Measurements from ENCODE around the gene FAM163B. TPM values are rescaled to one million over a fixed set of nuclear protein-coding genes. Genes with fewer than 3 reads are reported as not detected.

Gene FAM163B
- total RNA-seq, 4 donors from 2014 or later, result not detected

DNA sequence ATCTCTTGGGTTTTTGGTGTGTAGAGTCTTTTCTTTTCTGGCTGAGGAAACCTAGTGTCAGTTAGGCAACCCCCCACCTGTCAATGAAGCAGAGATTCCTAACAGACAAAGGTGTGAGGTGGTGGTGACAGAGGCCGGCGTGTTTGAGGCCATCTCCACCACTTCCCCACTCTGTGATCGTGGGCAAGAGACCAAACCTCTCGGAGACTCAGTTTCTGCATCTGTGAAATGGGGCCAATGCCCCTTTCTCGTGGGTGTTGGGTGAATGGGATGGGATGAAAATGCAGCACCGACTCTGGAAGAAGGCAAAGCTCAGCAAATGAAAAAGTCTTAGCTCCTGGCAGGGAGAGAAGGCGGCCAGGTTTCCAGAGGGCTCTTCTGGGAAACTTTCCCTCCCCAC, 807 bp downstream of the FAM163B start:
- WGBS, 2 donors, result 72 to 83% methylated on average over 7 of the region's 7 CpGs

GRCh38 chr9:133607976-133608375, 1.2 kb downstream of the FAM163B start:
- intact Hi-C loops (cut with DNase I; ENCODE audit: low total_unique reads), result no loop called here
- no peak for TF ChIP-seq POLR2A (IDR thresholded peaks at IDR 0.05)
- TF ChIP-seq, protein P1, sequence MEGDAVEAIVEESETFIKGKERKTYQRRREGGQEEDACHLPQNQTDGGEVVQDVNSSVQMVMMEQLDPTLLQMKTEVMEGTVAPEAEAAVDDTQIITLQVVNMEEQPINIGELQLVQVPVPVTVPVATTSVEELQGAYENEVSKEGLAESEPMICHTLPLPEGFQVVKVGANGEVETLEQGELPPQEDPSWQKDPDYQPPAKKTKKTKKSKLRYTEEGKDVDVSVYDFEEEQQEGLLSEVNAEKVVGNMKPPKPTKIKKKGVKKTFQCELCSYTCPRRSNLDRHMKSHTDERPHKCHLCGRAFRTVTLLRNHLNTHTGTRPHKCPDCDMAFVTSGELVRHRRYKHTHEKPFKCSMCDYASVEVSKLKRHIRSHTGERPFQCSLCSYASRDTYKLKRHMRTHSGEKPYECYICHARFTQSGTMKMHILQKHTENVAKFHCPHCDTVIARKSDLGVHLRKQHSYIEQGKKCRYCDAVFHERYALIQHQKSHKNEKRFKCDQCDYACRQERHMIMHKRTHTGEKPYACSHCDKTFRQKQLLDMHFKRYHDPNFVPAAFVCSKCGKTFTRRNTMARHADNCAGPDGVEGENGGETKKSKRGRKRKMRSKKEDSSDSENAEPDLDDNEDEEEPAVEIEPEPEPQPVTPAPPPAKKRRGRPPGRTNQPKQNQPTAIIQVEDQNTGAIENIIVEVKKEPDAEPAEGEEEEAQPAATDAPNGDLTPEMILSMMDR (IDR thresholded peaks at IDR 0.05), result no peak
- no peak overlapping the region for H3K4me3 ChIP-seq (ENCODE audit: low read depth, poor library complexity, severe bottlenecking)
- 73 to 82% methylated on average over 8 of the region's 8 CpGs for WGBS, 2 donors
- DNase-seq (ENCODE audit: low spot score in 2 of 2), result no peak

More for the DNA sequence above, 807 bp downstream of the FAM163B start:
- intact Hi-C loops (cut with DNase I; ENCODE audit: low total_unique reads), result no loop called here
- TF ChIP-seq, protein P1 (IDR thresholded peaks at IDR 0.05), result no peak
- TF ChIP-seq POLR2A (IDR thresholded peaks at IDR 0.05), result no peak
- no peak overlapping the region for H3K4me3 ChIP-seq (ENCODE audit: low read depth, poor library complexity, severe bottlenecking)
- DNase-seq (ENCODE audit: low spot score in 2 of 2), result no peak

DNA sequence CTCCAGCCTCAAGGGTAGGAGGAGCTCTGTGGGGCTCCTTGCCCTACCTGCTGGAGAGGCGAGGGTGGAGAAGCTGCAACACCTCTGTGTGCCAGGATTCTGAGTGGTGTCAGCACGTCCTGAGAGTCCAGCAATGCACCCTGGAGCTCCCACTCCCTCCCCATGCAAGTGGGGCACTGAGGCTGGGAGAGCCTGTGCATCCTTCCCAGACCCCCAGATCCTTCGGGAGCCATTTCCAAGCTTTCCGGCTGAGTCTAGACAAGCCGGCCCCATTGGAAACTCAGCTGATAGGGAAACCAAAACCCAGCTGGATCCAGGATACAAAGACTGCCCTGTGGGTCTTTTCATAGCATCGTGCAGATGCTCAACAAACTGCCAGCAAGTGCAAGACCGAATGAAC, 1.8 kb downstream of the FAM163B start:
- TF ChIP-seq, protein P1 (IDR thresholded peaks at IDR 0.05), result no peak
- no peak for TF ChIP-seq POLR2A (IDR thresholded peaks at IDR 0.05)
- 29 to 44% methylated on average over 6 to 7 of the region's 7 CpGs for WGBS, 2 donors
- H3K4me3 ChIP-seq (ENCODE audit: low read depth, poor library complexity, severe bottlenecking), result no peak overlapping the region
- no peak for DNase-seq (ENCODE audit: low spot score in 2 of 2)
- intact Hi-C loops (cut with DNase I; ENCODE audit: low total_unique reads), result no loop called here

DNA sequence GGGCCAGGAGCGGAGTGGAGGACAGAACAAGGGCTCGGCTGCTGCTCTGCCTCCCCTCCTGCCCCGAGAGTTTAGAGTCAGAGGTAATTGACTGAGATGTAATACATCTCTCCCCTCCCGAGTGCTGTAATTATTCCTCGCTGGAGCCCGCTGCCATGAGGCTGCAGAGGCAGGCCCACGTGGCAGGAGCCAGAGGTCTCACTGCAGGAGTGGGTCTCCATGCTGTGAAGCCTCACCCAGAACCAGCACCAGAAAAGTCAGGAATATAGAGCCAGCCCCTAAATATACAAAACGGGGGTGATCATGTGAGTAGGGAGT, 2.5 kb downstream of the FAM163B start:
- H3K4me3 ChIP-seq (ENCODE audit: low read depth, poor library complexity, severe bottlenecking), result no peak overlapping the region
- no peak for DNase-seq (ENCODE audit: low spot score in 2 of 2)
- intact Hi-C loops (cut with DNase I; ENCODE audit: low total_unique reads), result no loop called here
- 29 to 37% methylated on average over 8 of the region's 8 CpGs for WGBS, 2 donors
- no peak for TF ChIP-seq POLR2A (IDR thresholded peaks at IDR 0.05)
- TF ChIP-seq, protein P1 (IDR thresholded peaks at IDR 0.05), result no peak

GRCh38 chr9:133605856-133606707, 3.1 kb downstream of the FAM163B start:
- WGBS, 2 donors, result 44 to 48% methylated on average over 13 to 15 of the region's 16 CpGs
- DNase-seq (ENCODE audit: low spot score in 2 of 2), result no peak
- no peak overlapping the region for H3K4me3 ChIP-seq (ENCODE audit: low read depth, poor library complexity, severe bottlenecking)
- TF ChIP-seq, protein P1 (IDR thresholded peaks at IDR 0.05), result no peak
- no peak for TF ChIP-seq POLR2A (IDR thresholded peaks at IDR 0.05)
- intact Hi-C loops (cut with DNase I; ENCODE audit: low total_unique reads), result no loop called here

DNA sequence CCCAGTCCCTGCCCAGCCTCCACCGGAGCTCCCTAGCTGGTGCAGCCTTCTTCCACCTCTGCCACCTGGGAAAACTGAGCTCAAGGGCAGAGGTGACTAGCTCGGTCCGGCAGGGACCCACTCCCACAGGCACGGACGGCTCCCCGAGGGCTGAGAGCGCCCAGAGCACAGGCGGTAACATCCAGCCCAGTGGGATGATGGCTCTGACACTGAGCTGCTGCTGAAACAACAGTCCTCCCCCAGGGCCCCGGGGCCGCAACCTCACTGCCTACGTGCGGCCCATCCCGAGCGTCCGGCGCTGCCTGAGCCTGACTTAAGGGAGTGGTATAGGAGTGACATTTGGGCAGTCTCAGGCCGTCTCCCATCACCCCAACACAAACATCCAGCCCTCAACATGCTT, 3.7 kb downstream of the FAM163B start:
- intact Hi-C loops (cut with DNase I; ENCODE audit: low total_unique reads), result no loop called here

More for the DNA sequence above, 3.7 kb downstream of the FAM163B start:
- 84 to 87% methylated on average over 16 to 17 of the region's 17 CpGs for WGBS, 2 donors
- no peak overlapping the region for H3K4me3 ChIP-seq (ENCODE audit: low read depth, poor library complexity, severe bottlenecking)
- DNase-seq (ENCODE audit: low spot score in 2 of 2), result no peak
- TF ChIP-seq, protein P1 (IDR thresholded peaks at IDR 0.05), result no peak
- TF ChIP-seq POLR2A (IDR thresholded peaks at IDR 0.05), result no peak
